ENCODE measurements around the gene TTC39B. TPM values are rescaled to one million over a fixed set of nuclear protein-coding genes. Genes with fewer than 3 reads are reported as not detected.

The TTC39B gene
- total RNA-seq, 1 experiment from 2014 or later: 9.2 TPM

DNA sequence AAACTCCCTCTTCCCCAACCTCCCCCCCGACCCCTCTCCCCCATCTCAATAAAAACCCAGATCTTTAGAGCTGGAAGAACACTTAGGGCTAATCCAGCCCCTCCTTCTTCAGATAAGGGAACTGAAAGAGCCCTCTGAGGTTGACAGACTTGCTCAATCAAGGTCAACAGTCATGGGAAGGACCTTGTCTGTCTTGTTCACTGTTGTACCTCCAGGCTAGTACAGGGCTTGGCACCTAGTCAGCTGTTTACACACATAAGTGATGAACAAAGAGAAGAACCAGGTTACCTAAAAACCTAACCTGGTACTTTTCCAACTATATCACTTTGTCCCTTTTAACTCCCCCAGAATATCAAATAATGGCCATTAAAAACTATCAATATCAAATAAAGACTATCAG, 2.4 kb downstream of the TTC39B start:
- no peak for DNase-seq (ENCODE audit: low read depth)

DNA sequence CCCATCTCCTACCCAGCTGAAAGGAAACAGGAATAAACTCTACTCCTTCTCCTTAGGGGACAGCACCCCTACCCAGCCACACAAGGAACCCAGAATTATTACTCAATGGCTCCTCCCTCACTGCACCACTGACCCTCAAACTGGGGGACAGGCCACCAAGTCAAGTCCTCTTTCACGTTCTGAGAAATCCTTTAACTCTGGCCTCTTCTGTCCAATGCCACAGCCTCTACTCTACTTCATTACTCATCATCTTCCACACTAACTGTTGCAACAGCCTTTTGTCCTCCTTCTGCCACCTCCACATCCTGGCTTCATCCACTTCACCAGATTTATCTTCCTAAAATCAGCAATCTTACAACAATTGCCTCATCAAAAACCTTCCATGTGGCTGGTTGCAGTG, 6.8 kb downstream of the TTC39B start:
- no peak for DNase-seq (ENCODE audit: low read depth)

DNA sequence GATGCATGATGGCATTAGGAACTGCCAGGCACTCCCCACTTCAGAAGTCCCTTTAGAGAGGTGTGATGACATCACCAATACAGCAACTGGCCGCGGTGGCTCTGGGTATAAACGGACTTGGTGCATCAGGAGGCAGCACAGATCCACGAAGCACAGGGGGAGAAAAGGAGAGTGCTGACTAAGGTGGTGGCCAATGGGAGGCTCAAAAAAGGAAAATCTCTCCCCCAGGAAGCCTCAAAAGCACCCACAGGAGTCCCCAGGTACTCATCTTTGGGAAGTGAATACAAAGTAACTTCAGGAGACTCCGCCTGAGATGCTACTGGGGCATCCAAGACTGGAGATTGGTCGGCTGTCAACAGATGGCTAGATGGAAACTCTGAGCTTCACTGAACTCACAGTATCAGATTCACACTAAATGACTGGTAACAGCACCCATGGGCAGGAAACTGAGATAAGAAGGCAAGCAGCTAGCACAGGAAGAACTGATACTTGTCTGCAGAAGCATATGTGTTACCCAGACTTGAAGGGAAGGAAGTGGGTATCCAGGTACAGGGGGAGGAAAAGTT, 7.6 kb downstream of the TTC39B start:
- DNase-seq (ENCODE audit: low read depth): no peak

DNA sequence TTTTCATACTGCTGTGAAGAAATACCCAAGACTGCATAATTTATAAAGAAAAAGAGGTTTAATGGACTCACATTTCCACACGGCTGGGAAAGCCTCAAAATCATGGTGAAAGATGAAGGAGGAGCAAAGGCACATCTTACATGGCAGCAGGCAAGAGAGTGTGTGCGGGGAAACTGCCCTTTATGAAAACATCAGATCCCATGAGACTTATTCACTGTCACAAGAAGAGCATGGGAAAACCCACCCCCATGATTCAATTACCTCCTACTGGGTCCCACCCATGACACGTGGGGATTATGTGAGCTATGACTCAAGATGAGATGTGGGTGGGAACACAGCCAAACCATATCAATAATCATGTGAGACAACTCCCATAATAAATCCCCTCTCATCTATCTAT, 8.7 kb downstream of the TTC39B start:
- DNase-seq (ENCODE audit: low read depth): no peak

DNA sequence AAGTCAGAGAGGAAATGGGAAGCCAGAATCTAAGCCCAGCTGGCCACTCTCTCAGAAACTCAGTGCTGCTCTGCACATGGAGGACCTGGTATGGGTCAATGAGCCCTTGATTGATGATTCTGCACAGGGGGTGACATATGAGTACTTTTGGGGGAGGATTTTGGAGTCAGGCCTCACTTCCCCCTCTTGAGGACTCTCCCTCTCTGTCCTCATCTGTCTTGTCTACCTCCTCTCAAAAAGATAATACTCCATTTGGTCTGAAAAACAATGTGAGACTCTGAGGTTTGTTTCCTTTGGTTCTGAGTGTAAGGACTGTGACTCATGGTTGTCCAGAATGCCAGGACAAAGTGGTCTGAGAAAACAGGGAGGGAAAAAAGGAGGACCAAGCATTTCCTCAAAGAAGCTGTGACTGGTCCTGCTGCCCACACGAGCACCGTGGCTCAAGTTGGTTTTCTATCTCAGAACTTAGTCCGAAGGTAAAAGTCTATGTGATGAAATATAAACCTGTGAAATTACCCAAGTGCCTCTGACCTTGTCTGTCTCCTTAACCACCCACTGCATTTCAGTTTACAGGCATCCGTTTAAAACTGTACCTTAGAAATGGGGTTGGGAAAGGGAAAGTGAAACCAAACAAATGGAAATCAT, 11.1 kb downstream of the TTC39B start:
- DNase-seq (ENCODE audit: low read depth): peak; percentile 84

DNA sequence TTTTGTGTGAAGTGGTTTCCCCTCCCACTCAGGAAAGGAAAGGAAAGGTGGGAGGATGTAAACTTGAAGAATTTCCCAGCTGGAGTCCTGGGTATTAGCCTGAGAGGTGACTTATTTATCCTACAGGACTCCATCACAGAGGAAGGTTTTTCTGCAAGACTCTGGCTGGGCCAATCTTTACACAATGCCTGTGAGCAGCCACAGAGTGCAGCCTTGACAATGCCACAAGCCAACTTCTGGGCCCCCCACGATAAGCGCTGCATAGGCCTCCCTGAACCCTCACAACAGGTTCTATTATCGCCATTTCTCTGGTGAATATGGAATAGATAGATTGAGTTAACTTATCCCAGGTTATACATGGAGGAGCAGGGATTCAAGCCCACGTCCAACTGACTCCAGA, 12.4 kb downstream of the TTC39B start:
- no peak for DNase-seq (ENCODE audit: low read depth)

DNA sequence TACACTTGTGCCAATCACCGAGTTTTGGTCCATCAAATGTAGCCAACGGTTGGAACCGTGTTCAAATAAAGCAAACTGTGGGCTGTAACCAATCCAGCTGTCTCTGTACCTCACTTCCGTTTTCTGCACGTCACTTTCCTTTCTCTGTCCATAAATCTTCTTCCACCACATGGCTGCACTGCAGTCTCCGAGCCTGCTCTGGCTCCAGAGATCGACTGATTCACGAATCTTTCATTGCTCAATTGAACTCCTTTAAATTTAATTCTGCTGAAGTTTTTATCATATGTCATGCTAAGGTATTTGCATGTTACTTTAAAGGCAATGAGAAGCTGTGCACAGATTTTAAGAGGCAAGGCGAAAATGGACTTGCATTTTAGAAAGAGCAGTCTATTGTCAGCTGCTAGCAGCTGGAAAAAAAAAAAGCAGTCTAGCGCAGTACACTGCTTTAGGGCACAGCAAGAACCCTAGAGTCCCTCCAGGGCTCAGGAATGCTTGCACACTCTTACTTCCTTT, 13.2 kb downstream of the TTC39B start:
- peak; percentile 59 for DNase-seq (ENCODE audit: low read depth)

DNA sequence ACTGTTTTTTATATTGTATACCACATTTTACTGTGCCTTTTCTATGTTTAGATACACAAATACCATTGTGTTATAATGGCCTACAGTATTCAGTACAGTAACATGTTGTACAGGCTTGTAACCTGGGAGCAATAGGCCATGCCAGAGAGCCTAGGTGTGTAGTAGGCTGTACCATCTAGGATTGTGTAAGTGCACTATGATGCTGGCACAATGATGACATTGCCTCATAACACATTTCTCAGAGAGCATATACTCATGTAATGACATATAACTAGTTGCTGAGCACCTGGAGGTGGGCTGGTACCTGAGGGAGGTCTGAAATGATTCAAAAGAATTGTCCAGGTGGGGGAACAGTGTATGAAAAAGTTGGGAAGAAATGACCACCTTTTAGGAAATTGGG, 13.9 kb downstream of the TTC39B start:
- no peak for DNase-seq (ENCODE audit: low read depth)

DNA sequence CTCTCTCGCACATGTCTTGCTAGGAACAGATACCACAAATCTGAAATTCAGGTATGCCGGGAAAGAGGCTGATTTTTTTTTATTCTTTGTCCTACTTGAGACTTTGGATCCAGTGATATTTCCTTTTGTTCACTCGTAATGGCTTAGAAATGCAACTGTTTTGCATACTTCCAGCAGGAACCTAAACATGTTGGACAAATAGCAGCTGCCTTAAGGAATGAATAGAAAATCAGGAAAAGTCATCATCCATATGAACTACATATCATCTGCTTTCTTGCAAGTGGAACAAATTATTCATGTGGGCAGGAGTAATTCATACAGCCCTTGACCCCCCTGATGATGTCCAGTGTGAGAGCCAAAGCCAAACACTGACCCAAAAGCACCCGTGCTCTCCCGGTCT, 17.4 kb downstream of the TTC39B start:
- no peak for DNase-seq (ENCODE audit: low read depth)

DNA sequence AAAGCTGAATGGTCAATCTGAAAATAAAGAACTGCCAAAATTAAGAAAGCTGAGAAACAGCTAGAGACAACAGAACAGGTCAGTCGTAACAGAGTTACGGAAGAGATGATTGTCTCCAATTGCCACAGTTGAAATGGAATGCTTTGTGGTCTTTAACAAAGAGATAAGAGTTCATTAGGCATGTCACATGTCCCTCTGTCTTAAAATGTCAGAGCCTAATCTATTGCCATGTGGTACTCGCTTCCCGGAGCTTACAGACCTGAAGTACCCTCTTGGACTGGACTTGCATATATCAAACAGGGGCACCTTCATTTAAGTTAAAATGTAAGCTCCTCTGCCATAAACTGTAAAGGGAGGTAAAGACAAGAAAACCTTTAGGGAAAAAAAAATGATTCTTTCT, 19.7 kb downstream of the TTC39B start:
- no peak for DNase-seq (ENCODE audit: low read depth)

DNA sequence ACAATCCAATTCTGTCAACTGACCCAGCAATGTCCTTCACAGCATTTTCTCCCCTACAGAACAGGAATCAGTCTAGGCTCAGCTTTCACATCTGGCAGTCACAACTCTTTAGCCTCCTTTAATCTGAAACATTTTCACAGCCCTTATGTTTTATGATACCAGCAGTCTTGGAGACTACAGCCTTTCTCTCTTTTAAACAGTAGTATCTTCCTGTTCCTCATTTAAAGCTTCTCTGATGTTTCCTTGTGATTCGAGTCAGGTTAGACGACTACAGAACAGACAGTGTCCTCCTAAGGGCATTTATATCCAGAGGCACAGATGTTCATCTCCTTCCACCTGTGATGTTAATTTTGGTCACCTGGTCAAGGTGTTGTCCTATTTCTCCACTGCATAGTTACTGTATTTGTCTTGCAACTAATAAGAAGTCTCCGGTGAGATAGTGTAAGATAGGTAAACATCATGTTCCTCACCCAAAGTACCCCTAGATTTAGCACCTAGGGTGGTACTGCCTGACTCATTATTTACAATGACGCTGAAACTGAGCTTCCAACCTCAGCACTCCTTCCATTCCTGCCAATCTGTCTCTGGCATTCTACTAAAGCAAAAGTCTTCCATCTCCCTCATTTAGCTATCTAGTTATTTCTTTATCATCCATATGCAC, 20.7 kb downstream of the TTC39B start:
- no peak for DNase-seq (ENCODE audit: low read depth)

DNA sequence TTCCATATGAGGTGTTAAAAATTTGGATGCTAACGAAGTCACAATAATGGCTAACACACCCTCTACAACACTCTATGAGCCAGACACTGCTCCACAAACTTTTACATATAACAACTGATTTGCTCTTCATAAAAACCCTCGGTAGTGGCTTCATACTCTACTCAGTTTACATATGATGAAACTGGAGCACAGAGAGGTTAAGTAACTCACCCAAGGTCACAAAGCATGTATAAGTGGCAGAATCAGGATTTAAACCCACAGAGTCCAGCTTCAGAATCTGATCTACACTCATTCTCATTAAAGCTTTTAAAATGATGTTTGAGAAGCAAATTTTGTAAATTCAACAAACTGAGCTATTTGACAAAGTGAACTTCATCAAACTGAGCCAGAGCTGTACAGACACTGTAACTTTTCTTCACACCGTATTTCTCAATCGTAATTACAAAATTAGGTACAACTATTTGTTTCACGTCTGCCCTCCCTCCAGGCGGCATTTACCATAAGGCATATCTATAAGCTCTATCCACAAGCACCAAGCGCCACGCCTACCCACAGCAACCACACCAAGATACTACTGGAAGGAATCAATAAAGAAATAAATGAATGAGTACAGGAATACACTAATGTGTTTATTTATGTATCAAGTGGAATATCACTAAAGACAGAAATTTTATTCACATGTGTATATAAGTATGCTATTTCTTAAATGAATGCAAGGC, 24.3 kb downstream of the TTC39B start:
- no peak for DNase-seq (ENCODE audit: low read depth)

DNA sequence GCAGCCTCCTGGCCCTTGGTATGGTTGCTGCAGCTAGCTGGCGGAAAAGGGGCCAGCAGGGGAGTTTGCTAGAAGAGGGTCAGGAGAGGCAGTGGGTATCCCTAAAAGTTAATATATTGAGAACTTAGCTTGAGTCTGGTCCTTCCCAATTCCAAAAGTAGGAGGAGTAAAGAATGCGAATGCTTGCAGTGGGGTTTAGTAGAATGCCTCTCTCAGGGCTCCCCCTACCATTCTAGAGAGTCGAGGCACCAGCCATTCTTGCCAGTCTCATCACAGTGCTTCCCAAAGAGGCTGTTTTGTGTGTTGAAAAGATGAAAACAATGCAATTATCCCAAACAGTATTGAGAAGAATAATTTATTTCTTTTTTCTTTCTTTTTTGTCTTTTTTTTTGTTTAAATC, 26.4 kb downstream of the TTC39B start:
- DNase-seq (ENCODE audit: low read depth): no peak

DNA sequence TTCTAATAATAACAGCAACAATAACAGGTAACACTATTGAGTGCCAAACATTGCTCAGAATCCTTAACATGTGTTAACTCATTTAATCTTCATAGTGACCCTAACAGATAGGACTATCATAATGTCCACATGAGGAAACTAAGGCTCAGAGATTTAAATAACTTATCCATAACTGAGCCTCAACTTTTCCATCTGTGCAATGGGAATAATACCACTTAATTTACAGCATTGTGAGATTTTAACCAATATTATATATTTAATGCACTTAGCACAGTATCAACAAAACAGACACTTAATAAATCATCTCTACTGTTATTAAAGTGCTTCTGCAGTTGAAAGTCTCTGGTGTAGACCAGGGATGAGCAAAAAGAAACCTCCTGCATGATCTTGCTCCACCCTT, 28.2 kb downstream of the TTC39B start:
- no peak for DNase-seq (ENCODE audit: low read depth)

DNA sequence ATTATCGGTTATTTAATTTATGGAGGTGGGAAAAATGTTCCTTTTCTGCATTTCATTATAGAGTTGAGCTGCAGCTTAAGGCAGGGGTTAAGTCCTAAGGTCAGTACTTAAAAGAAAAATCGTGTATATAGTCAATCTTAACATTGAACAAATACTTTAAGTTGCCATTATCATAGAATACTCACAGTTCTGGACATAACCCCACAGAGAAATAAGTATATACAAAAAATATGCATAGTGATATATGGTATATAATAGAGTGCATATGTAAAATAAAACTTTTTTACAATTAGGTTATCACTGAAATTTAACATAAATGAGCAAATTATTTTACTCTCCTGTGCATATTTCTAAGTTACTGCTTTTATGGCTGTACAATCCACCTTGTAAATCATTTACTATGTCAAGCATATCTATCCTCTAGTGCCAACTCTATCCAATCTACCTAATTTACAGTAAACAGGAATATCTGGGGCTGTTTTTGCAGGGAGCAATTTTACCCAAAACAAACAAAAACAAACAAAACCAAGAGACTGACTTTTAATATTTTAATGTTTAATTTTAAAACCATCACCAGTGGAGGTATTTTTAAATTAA, 28.8 kb downstream of the TTC39B start:
- no peak for DNase-seq (ENCODE audit: low read depth)

DNA sequence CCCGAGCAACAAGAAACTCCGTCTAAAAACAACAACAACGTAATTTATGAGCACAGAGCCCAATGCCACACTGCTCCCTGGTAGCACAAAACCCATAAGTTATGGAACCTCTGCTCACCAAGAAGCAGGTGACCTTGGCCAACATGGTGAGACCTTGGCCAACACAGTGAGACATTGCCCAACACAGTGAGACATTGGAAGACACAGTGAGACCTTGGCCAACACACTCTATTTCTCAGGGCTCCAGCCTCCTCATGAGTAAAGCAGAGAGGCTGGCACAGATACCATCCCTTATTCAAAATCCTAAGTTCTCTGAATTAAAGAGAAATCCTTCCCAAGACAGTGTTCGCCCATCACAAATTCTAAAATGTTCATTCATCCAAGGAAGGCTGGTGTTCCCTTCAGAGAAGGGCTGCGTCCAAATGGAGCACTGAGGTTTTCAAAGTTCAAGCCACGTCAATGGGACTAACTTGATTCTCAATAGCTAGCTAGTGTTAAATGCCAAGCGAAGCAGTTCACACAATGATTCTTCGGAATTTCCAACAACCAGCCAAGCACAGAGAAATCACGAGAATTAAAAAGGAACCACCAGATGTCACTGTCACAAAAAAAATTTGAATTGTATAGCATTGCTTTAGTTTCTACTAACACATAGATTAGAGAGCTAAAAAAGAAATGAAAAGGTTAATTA, 29.5 kb downstream of the TTC39B start:
- DNase-seq (ENCODE audit: low read depth): peak; percentile 20

DNA sequence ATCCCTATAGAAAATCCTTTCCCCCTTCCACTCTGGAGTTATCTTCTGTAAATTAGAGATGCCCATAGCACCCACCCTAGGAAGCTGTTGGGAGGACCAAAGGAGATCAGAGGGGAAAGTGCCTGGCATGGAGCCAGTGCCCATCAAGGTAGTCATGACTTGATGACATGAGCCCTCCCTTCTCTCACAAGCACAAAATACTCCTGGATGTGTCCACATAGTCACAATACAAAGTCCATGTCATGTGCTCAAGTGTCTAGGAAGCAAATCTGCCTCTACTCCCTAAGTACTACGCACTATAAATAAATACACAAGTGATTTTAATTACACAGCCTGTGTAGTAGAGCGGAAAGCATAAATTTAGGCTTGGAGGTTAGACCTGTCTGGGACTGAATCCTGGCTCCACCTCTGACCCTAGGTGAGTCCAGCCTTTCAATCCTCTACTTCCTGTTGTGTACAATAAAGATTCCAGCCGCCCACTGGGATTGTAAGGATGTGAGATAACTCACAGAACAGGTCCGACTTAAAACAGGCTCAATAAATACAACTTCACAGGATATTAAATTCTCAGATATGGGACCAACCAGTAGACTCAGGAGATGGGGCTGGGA, 30.6 kb downstream of the TTC39B start:
- DNase-seq (ENCODE audit: low read depth): no peak

DNA sequence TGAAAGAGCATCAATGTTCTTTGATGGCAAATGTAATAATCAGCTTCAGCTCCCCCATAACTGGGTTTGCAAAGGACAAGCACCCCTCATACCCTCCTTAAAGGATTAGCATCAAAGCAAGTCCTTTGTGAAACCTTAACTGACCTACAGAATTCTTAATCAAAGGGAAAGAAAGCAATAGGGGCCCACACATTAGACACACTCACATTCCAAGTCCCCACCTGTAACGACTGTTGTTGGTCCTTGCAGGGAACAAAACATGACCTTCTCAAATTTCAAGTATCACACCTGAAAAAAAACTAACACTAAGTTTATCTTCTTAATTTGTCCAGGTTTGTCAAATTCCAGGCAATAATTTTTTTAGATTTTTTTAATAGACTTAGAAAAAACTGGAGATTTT, 32.6 kb downstream of the TTC39B start:
- no peak for DNase-seq (ENCODE audit: low read depth)

DNA sequence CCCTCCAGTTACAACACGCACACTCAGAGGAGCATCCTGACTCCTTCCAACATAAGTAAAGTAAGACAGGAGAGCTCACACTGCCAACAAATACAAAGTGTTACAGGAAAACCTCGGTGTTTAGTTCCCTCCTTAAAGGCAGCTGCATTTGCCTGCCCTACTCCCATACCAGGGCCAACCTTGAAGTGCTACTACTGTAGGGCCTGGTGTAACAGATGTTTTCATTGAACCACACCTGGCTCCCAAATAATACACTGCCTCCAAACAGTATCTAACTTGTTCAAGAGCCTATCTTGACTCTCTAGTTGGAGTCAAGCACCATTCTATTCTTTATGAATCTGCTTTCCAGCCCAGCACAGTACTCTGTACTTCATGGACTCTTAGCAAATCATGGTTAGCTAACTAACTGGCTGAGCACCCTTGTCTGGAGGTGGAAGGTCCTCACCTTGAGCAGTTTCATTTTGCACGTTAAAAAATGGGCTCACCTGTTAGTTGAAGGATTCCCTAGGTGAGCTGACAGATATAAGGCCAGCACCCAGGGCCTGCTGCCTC, 34.6 kb downstream of the TTC39B start:
- DNase-seq (ENCODE audit: low read depth): no peak

DNA sequence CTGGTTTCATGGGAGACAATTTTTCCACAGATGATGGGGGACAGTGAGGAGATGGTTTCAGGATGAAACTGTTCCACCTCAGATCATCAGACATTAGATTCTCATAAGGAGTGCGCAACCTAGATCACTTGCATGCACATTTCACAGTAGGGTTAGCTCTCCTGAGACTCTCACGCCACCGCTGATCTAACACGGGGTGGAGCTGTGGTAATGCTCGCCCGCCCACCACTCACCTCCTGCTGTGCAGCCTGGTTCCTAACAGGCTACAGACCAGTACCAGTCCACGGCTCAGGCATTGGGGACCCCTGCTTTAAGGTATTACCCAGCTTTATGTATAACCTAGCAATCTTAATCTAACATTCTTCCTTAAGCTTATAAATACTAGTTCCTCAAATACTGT, 35.6 kb downstream of the TTC39B start:
- DNase-seq (ENCODE audit: low read depth): no peak

DNA sequence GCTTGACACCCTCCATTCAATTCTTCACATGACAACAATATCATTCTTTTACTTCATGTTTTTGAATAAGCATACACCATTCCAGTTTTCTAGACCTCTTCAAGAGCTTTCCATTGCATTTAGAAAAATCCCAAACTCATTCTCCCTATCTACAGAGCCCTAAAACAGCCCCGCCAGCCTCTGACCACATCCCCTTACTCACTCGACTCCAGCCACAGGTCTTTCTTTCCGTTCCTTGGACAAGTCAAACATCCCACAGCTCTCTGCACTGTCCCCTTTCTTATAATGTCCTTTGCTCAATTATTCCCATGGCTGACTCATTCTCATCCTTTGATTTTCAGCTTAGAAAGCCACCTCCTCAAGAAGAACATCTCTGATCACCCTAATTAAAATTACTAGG, 38.2 kb downstream of the TTC39B start:
- no peak for DNase-seq (ENCODE audit: low read depth)
